Measurements from ENCODE around the gene PRKCZ.
"Not testable (repeated sequence)": the region's sequence is repeated elsewhere in the genome, so short reads cannot be mapped to it uniquely, and the experiment has no call there.

Gene PRKCZ

DNA sequence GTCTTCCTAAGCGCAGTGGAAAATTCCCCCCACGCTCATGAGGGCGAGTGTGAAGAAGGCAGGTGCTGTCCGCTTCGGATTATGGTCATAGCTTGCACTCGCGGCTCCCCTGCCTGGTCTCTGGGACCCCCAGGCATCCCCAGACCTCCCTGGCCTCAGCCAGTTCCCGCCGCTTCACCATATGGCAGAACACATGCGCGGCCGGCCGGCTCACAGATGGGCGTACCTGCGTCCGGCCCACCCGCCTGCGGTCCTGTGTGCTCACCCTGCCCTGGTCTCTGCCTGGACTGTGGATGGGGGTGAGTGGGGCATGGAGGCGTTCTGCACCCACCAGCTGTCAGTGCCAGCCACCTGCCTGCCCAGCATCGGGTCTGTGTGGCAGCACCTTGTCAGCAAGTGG, 34.1 kb downstream of the PRKCZ start:
- FAIRE-seq, result no peak
- DNase-seq (ENCODE audit: low spot score), result no peak

DNA sequence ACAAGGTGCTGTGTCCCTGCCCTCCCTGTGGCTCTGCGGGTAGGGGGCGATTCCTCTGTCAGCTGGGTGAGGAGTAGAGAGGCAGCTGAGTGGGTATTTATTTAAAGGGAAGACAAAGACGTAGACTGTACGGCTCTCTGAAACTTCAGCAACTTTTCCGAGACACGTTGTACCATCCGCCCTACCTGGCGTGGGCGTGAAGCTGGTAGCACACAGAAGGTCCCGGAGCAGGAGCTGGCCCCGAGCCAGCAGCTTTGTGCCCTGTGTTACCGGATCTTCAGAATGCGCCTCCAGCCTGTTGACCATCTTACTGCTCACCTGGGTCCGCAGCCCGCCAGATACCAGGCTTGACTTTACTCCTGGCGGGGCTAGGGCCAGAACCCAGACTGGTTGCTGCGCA, 34.9 kb downstream of the PRKCZ start:
- DNase-seq (ENCODE audit: low spot score) (no peak), FAIRE-seq (no peak)

DNA sequence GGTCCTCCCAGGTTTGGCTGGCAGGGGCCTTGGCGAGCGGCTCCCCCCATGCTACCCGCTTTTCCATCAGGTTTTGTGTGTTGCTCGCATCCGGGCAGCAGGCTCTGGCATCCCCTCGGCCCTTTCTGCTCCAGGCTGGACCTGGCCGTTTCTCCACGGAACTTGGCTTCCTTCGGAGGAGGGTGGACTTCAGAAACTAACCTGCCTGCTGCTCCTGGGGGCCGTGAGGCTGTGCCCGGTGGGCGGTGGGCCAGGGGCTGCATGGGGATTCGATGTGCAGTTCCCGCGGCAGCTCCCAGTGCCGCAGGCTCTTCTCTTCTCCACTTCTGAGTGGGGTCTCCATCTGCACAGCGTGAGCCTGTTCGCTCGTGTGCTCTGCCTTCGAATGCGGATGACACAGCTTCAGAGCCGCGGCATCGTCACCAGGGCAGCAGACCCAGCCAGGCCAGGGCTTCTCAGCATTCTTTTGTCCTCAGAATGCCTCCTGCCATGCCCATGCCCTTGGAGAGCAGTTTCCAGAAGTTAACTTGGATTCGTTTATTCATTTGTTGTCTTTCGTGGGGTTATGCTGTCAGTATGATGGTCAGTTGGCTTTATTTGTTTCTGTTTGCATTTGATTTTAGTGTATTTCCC, 36.4 kb downstream of the PRKCZ start:
- DNase-seq (ENCODE audit: low spot score), result no peak
- no peak for FAIRE-seq

DNA sequence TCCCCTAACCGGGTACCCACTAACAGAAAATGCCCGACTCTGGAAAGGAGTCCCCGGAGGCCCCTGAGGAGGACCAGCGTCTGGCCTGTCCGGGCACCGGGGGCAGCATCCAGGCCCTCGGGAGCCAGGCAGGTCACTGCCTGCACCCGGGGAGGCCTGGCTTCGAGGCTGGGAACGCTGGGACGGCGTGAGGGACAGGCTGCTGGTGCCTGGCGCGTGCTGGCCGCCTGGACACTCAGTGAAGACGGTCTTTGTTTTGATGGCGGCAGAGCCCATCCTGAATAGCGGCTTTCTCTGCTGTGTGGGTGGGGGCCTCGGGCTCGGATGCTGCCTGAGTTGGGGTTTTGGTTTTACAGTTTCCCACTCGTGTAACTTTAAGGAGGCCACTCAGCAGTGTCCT, 37.6 kb downstream of the PRKCZ start:
- DNase-seq (ENCODE audit: low spot score) (no peak), FAIRE-seq (no peak)

DNA sequence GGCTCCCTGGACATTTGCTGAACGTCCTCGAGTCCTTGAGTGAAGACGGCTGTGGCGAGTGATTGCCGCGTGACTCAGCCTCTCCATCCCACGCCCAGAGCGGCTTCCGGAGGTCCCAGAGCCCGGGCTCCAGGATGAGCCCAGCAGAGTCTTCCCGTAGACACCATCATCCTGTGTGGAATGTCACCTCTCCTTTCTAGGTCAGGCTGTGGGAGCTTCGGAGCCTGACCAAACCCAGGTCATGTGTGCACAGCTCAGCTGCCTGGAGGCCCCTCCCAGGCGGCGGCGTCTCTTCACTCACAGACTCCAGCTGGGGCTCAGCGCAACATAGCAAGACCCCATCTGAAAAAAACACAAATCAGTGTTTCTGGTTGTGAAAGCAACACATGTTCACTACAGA, 38.2 kb downstream of the PRKCZ start:
- FAIRE-seq (no peak), DNase-seq (ENCODE audit: low spot score) (peak; percentile 79)

DNA sequence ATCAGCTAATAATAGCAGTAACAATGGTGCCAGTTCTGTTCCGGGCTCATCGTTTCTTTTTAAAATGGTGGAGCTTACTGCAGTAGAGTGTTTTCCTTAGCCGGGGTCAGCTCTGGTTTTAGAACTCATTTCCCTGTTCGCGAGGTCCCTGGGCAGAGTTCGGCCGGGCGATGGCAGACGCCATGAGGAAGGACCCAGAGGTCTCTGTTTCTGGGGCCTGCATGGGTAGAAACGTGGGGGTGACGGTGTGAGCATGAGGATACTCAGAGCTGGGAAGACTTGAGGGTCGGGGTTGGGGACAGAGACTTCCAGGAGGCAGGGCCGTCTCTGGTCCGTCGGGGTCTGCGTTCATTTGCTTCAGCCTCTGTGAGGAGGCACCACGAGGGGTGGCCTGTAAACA, 38.8 kb downstream of the PRKCZ start:
- FAIRE-seq (no peak), DNase-seq (ENCODE audit: low spot score) (no peak)

DNA sequence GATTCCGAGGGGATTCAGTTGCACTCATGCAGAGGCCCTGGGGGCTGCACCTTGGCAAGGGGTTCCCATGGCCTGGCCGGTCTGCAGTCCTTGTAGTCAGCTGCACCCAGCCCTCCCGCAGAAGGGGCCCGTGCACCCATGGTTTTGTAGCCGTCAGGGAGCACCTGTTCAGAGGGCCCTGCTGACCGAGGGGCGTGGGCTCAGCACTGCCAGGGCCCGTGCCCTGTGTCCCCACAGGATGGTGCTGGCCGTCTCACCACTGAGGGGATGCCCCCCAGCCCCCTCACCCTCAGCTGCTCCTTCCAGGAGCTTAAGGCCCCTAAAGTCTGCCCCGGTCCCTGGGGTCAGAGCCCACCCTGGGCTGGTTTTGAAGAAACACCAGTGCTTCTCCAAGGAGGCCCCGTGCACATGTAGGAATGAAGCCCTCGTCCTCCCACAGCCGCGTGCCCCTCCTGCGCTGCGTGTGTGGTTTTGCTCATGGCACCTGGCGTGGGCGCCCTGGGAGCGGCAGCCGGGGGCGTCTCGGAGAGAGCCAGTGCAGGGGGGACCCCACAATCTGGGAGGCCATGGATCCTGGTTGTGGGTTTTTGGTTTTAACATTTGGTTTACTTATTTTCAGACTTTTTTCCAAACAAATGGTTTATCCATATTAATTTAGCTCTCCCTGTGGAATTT, 40.1 kb downstream of the PRKCZ start:
- DNase-seq (ENCODE audit: low spot score), result no peak
- no peak for FAIRE-seq

DNA sequence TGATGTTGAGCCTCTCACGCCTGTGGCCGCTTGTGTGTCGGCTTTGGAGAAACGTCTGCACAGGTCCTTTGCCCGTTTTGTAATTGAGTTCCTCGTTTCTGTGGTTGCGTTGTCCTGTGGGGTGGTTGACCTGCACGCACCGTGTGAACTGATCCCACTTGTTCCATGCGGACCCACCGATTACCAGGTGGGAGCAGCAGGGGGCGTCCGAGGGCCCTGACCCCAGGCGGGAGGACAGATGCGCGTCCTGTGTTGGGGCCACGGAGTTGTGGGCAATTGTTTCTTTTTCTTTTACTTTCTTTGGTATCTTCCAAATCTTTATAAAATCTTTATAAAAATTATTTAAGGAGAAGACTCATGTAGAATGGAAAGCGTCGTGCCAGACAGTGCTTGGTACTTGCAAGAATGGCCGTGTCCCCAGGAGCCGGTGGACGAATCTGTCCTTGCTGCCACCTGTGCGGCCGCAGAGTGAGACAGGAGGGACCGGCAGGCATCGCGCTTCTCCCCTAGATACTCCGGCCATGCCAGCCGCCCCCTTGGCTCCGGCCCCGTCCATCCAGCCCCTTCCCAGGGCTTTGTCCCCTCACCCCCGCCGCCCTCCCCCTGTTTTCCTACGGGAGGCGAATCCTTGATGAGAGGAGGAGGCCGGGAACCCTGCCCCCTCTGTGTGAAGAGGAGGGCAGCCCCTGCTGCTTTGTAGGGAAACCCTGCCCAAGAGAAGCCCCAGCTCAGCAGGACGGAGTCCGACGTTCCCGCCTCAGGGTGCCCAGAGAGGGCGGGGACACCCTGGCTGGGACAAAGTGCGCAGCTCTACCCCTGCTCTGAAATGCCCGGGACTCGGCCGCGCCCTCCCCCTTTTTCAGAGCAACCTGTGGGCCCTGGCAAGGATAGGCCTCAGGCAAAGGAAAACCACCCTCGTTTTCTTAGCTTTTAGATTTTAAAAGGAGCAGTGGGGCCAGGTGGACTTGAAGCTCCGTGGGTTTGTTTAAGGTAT, 41.7 kb downstream of the PRKCZ start:
- no peak for FAIRE-seq
- DNase-seq (ENCODE audit: low spot score), result no peak

DNA sequence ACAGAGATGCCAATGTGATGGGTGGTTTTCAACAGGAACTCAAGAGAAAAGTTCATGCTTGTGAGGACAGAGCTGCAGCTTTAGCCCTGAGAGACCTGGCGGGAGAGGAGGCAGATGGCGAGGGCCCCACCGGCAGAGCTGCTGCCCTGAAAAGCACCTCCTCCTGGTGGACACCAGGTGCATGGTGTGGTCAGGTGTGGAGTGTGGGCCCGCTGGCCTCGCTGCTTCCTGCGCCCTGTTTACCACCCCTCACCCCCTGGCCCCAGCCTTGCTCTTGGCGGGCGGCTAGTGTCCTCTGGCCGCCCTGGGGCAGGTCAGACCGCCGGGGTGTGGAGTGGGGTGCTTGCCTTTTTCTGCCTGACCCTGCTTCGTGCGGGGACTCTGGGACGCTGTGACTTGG, 42.8 kb downstream of the PRKCZ start:
- FAIRE-seq (no peak), DNase-seq (ENCODE audit: low spot score) (no peak)

DNA sequence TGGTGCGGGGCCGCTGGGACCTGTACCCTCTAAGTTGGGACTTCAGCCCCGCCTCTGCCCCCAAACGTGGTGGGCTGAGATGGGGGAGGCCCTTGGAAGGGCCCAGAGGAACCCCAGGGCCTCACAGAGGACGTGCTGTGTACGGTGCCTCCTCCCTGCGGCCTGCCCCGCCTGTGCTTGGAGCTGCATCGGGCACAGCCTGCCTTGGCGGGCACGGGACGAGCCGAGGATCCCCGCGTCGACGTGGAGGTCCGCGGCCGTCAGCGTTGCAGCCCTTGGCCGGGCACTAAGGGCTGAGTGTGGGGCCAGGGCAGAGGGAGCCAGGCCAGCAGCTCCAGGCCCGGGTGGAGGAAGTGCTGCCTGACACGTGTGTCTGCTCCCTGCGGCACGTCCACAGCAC, 43.4 kb downstream of the PRKCZ start:
- DNase-seq (ENCODE audit: low spot score), result no peak
- no peak for FAIRE-seq

DNA sequence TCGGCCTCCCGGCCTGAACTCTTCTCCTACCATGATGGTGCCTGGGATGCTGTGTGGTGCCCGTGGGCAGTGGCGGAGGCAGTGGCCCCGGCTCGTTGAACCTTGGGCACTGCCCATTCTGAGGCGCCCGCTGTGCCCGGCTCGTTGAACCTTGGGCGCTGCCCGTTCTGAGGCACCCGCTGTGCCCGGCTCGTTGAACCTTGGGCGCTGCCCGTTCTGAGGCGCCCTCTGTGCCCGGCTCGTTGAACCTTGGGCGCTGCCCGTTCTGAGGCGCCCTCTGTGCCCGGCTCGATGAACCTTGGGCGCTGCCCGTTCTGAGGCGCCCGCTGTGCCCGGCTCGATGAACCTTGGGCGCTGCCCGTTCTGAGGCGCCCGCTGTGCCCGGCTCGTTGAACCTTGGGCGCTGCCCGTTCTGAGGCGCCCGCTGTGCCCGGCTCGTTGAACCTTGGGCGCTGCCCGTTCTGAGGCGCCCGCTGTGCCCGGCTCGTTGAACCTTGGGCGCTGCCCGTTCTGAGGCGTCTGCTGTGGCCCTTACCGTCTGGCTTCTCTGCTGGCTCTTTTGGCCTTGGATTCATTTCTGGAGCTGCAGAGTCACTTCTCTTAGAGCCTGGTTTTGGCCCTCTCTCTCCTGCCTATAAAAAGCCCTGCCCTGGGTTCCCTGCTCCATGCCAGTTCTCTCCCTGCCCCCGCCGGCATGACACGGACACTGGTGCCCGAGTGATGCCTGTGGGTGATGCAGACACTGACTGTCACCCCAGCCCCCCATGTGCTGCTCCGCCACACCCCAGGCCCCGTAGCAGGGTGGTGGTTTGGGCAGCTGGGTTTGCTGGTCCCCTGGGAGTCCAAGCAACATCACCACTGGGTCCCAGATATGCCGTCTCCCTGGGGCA, 44.3 kb downstream of the PRKCZ start:
- DNase-seq (ENCODE audit: low spot score); FAIRE-seq: not testable (repeated sequence)

DNA sequence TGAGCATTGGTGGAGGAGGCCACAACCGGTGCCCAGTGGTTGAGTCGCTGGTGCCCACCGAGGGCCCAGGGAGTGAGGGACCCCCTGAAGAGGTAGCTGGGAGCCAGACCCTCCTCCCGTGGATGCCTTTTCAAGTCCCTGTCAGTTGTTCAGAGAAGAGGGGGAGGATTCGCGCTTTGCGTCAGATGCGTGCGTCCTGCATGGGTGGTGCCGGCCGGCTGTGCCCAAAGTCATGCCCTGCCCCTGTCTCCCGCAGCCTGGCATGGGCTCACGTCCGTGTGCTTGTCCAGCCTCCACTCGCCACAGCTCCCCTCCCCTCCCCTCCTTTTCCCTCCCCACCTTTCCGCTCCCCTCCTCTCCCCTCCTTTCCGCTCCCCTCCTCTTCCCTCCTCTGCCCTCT, 45.2 kb downstream of the PRKCZ start:
- no peak for FAIRE-seq

DNA sequence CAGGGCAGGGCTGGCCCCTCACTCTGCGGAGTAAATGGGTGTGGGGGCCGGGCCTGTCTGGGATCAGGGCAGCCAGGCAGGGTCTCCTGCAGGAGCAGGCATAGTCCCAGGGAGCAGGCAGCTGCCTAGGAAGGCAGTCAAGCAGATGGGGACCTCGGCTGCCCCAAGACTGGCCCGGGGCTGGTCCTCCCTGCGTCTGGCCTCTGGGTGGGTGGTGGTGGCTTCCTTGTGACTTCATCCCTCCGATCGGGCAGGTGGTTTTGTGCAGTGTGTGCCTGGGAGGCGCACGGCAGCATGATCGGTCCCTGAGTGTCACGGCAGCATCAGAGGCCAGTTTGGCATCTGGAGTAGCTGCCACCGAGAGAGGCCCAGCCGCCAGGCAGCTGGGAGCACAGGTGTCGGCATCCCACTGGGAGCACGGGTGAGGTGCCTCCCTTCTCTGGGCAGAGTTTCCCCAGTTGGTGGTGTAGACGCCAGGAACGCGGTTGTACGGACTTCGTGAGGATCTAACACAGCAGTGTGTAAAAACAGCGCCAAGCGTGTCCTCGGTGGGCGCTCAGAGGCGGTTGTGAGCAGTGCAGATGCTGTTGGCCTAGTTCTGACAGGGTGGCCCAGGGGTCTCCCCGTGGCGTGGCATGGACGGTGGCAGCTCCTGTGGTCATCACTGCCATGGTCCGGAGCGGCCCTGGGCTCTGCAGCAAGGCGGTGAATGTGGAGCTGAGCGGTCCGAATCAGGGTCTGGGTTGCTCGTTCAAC, 45.9 kb downstream of the PRKCZ start:
- FAIRE-seq, result no peak

More for the DNA sequence above, 45.2 kb downstream of the PRKCZ start:
- DNase-seq (ENCODE audit: low spot score), result no peak

DNA sequence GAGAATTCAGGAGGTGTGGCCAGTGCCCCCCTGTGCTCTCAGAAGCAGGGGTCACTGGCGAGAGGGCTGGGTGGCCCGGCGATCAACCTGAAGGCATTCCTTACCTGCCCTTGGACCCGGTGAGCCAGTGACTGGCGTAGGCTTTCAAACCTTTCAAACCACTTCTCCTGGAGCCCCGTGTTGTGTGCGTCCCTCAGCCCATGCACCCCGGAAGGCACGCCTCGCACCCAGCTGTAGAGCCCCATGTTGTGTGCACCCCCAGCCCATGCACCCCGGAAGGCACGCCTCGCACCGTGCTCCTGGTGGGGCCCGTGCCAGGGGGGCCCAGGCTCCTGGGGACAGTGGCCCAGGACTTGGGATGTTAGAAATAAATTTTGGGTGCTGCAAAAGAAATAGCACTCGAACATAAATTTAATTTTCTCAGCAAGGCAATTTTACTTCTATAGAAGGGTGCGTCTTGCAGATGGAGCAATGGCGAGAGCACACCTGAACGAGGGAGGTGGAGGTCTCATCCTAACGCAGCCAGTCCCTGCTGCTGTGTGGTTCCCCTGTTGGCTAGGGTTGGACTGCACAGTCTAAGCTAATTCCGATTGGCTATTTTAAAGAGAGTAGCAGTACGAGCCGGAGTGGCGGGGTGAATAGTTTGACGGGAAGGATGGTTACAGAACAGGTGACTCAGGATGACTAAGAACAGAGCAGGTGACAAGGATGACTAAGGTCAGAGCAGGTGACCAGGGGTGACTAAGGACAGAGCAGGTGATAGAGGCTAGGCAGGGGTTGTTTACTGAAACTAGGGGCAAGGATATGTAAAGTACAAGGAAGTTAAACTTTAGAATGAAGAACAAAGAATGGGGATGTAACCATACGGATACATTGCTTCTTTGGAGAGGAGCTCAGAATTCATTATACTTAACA, 47.4 kb downstream of the PRKCZ start:
- DNase-seq (ENCODE audit: low spot score) (no peak), FAIRE-seq (no peak)

More for the DNA sequence above, 45.9 kb downstream of the PRKCZ start:
- DNase-seq (ENCODE audit: low spot score), result no peak

DNA sequence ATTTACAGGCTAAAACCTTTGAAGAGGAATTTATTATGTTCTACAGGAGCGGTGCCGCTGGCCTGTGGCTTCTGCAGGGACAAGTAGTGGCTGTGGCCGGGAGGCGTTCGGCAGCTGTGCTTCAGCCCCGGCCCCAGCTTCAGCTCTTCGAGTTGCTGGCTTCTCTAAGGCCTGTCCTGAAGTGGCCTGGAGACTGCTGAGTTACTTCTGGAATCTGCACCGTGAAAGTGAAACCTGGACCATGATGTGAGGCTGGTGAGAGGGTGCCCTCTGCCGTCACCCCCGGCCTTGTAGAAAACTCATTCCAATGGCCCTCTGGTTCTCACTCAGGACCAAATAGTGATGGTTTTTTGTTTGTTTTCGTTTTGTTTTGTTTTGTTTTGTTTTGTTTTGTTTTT, 48.1 kb downstream of the PRKCZ start:
- DNase-seq (ENCODE audit: low spot score), result no peak

DNA sequence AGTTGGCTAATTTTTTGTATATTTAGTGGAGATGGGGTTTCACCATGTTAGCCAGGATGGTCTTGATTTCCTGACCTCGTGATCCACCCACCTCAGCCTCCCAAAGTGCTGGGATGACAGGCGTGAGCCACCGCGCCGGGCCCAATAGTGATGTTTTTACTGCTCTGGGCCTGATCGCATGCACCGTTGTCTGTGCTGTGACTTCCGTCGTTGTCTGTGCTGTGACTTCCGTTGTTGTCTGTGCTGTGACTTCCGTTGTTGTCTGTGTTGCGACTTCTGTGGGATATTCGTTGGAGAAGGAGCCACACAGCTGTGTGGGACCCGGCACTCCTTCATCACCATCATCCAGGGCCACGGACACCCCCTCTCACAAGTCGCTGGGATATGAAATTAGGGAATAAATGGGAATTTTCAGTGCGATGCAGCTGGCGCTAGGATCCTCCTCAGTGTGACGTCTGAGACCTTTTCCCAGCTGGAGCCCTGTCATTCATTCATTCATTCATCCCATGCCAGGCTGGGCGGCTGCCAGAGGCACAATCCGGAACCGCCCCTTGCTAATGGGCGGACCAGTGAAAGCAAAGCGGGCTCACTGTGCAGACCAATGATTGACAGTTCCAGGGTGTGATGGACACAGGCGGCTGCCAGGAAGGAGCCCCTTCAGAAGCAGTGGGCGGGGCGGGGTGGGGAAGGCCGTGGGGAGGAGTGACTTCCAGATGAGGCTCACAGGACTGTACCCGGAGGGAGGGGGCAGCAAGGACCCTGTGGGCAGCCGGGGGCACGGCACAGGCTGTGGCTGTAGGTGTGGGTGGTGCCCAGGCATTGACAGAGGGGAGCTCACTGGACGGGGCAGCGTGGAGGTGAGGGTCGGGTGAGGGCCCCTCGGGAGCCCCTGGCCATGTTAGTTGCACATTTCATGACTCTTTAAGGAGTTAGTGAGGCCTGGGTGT, 48.9 kb downstream of the PRKCZ start:
- DNase-seq (ENCODE audit: low spot score) (no peak), FAIRE-seq (no peak)

More for the DNA sequence above, 48.1 kb downstream of the PRKCZ start:
- FAIRE-seq, result no peak

DNA sequence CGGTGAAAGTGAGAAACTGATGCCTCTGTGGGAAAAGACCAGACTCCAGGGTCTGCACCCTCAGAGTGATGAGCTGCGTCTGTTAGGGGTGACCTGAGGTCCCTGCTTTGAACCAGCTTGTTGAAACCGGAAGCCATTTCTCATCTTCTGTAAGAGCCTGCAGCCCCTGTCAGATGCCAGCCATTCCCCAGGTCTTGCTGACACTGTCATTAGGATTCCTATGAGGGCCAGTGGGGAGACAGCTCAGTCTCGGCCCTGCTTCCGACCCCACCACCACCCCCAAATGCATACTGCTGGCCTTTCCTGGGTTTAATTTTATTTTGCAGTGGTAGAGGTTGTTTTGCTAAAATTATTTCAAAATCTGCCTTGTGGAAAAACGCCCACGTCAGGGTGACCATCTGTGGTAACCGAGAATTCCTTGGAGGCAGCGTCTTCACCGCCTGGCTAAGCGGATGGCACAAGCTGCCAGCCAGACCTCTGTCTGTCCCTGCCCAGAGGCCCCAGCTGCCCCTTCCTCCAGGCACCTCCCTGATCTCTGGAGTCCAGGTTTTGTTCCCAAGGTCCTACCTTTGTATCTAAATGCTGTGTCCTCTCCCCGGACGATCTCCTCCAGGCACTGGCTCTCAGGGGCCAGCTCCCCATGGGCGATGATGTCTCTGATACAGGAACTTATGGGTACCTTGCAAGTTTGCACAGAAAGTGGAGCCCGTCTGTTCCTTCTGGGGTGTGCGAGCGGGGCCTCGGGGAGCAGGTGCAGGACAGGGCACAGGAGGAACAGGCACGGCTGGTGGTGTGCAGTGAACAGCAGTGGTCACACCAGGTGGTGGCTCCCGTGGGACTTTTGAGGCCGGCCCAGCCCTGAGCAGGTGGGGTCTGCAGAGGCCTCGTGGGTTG, 49.9 kb downstream of the PRKCZ start:
- DNase-seq (ENCODE audit: low spot score) (no peak), FAIRE-seq (no peak)
